ENCODE results near the gene ZNF541.

Gene ZNF541

DNA sequence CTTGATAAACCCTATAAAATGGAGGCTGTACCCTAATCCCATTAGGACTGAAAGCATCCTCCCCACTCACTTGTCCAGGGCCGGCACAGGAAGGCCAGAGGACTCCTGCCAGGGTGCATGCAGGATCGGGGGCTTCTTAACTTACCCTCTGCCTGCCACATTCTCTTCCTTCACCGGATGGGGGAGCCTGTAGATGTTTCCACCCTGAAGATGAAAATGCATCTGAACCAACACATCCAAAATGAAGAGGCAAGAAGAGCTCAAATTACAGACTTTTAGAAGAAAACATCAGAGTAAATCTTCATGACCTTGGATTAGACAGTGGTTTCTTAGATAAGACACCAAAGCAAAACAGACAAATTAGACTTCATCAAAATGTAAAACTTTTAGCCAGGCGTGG is 32.2 kb downstream of the ZNF541 start:
- DNase-seq = no peak

DNA sequence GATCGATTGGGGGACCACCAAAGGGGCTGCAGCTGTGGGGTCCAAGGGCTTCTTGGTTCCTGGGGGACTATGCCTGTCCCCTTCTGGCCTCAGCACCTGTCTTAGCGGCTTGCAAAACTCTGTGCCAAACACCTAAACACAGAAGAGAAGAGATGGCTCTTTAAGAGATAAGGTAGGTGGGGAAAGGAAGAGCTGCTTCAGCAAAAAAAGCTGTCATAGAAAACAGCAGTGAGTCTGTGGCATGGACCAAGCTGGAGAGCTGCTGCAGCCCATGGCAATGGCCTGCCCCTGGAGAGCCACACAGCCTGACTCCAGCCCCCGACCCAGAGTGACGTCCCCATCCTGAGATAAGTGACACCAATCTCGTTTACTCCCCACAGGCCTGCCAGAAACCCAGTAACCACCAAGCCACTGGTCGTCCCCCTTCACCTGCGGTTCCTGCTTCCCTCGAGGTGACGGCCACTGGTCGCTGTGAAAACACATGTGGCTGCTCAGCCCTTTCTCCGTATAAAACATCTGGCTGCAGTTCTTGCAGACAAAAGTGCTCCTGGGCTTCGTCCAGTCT is 33.1 kb downstream of the ZNF541 start:
- DNase-seq = no peak

DNA sequence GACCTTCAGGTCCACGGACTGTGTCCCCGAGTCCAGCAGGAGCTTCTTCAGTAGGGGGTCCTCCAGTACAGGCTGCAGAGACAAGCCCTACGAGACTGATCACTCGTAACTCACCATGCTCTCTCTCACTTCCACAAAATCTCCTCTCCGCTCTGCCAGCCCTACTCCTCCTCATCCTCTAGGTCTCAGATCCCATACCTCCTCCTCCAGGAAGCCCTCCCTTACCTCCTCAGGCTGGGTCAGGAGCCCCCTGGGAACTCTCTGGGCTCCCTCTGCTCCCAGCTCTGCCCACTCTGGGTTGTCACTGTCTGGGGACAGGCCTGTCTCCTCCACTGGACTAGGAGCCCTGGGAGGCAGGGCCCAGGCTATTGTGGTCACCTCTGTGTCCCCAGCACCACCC is 34.1 kb downstream of the ZNF541 start:
- DNase-seq = no peak

DNA sequence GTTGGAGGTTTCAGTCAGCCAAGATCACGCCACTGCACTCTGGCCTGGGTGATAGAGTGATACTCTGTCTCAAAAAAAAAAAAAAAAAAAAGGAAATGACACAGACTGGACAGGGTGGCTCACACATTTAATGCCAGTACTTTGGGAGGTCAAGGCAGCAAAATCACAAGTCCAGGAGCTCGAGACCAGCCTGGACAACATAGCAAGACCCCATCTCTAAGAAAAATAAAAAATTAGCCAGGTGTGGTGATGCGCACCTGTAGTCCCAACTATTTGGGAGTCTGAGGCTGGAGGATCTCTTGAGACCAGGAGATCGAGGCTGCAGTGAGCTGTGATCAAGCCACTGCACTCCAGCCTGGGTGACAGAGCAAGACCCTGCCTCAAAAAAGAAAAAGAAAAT is 35.5 kb downstream of the ZNF541 start:
- no peak for DNase-seq

DNA sequence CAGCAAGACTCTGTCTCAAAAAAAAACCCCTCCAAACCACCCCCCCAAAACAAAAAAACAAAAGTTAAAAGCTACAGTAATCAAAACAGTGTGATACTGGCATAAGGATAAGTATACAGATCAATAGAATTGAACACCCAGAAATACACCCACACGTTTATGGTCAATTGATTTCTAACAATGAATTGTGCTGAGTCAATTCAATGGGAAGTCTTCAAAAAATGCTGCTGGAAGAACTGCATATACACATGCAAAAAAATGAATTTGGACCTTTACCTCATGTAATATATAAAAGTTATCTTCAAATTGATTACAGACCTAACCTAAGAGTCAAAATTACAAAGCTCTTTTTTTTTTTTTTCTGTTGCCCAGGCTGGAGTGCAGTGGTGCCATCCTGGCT is 38.3 kb downstream of the ZNF541 start:
- DNase-seq = no peak

DNA sequence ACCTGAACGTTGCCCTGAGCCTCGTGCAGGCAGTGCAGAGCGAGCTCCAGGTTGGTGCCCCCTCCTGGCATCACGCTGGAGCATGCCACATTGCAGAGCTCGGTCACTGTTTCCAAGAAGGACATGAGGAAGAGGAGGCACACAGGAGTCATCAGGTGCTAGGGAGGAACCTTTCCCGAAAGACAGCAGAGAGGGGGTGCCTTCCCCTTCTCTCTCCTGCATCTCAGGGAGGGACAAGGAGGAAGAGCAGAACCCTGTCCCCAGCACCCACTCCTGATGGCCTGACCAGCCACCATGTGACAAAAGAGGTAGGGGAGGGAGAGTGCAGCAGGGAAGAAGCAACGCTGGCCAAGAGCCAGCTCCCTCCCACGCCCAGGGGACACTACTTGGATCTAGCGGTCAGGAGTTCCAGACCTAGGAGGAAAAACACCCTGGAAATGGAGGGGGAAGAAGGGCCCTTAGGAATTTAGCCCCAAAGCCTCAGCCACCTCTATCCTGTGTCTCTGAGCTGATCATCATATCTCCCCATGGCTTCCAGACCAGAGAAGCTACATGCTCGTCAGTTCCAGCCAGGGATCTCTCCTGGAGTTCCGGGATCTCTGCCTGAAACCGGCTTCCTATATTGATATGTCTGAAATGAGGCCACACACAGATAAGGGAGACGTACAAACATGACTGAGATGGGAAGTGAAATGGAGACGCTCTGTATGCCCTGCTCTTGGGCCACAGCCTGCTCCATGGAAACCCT is 41.1 kb downstream of the ZNF541 start:
- DNase-seq = no peak

DNA sequence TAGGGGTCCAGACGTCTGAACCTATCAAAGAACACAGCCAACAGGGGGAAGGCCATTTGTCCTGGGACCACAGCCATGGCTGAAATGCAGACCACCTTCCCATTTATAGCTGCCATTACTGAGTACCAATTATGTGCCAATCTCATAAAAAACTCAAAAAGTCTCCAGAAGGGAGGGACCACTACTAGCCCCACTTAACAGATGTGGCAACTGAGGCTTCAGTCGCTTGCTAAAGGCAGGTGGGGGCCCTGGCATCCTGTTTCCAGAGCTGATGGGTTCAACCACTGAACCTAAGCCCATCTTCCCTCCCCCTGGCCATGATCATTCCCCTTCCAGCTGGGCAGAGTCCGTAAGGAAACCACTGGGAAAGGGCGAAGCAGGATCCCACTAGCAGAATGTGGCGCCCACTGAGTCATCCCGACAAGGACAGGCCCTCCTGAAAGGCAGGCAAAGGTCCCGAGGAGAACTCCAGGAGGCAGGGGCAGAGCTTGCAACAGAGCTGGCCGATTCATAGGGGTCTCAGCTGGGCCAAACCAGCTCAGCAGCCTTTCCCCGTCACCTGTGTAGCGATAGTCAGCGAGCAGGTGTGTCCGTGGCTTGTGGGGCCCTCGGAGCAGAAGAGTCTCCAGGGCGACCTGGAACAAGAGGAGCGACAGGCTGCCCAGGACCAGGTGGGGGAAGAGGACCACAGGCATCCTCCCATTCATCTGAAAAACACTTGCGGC is 43.8 kb downstream of the ZNF541 start:
- DNase-seq = no peak

DNA sequence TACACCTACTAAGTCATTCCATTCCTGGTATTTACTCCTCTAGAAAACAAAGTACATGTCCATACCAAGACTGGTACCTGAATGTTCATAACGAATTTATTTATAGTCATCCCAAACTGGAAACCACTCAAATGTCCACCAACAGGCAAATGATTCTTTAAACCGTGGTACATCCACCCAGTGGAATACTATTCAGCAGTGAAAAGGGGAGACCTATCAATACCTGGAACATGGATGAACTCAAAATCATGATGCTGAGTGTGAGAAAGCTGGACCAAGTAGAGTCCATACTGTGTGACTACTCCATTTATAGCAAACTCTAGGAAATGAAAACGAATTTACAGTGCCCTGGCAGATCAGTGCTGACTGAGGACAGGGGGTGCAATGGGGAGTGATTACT is 46.1 kb downstream of the ZNF541 start:
- DNase-seq = no peak

DNA sequence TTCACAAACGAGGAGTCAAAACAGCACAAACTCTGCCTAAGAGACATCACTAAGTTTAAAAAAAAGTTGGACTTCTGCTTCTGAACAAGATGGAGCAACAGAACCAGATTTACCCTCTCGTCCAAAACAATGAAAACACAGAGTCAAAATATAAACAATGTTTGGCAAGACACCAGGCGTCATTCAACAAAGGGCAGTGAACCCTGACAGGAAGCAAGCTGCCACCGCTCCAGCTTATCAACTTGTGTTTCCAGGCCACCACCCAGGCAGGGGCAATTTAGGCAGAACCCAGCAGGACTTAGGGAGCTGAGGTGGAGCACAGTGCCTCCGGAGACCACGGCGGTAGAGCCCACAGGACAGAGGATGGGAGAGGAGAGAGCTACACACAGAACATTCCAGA is 49.5 kb downstream of the ZNF541 start:
- DNase-seq = no peak

Data from NCI-H524 treated with DMSO at 0.1 percent for 48 hours (cell line).